Activated CD8-positive, alpha-beta memory T cell treated with anti-CD3 and anti-CD28 coated beads, Interleukin-2, amount 50 U/mL, for 4 hours (primary cell): ENCODE data around the gene GADL1.
A peak's percentile ranks its signal among the peaks of the same experiment; 100 is the strongest.

ENCODE experiments used
- DNase-seq: peaks from one replicate; pipeline ENCODE4 v3.0.0-alpha.2; 2020

Gene GADL1

DNA sequence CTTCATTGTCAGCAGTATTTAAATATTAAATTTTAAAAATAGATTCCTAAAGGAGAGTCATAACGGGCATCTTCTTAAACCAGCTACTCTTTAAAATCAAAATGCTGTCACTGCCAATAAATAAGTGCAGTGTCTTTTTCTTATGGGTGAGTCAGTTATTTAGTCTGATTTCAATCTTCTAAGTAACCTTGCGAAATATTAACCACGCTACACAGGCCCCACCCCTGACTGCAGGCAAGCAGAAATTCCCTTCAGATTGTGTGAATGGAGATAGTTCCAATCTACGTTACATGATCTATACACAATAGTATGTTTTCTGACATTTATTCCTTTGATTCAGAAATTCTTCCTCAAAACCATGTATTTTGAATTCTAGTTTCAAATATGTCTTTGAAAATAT, 141.5 kb downstream of the GADL1 start:
- DNase-seq, result no peak

DNA sequence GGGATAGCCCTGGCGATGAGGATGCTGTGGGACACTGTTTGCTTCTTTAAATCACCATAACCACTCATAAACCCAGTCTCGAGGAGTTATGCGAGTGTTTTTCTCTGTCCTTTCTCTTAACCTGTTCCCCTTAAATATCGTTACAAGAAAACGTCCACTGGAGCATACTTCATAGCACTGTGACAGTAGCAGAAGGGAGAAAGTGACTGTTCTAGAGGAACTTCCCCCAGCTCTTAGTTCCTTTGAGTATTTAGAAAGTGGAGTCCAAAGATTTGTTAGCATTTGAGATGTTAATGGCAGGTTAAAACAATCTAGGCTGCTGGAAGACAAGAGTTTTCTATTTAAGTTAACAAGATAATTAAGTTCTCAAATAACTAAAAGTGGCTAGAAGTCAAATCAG, 142.0 kb downstream of the GADL1 start:
- no peak for DNase-seq

DNA sequence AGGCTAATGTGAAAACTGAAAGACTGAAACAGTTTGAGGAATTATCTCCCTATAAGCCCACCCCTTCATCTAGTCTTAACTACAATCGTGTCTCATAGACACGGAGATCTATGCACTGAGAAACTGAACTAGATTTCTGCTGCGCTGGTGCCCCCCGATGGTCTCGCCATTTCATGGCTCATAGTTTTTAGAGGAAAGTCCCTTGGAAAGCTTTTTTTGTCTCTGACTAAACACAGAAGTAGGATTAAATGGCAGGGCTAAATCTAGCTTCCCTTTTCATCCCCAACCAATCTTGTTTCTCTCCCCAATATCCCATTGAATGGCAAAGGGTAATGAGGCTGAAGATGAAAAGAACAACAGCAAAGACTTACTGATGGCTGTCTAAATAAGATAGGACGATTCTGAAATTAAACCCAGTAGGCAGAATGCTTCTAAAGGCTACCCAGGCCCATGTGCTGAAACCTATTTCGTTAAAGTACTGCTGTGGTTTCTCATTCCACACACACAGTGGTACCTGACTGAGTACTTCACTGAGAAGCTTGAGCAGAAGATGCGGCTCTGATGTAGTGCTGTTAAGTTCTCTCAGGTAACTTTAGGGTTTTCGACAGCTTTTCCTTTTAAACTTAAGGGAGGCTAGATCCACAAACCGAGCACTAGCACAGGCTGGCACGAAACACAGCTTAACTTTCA, 142.7 kb downstream of the GADL1 start:
- peak; percentile 72 for DNase-seq

DNA sequence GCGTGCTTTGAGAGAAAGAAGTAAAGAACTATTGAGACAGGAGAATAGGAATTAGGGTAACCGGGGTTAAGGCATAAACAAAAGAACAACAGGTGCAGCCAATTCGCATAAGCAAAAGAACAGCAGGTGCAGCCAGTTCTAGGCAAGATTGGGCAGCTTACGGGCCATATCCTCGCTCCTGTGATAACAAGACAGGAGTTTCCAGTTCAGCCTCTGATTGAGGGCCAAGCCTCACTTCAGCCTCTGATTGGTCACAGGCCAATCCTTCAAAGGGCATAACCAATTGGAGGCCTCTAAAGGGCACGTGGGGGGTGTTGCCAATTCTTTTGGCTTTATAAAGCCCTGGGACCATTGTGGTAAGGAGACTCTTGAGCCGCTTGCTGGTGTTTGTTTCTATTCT, 143.5 kb downstream of the GADL1 start:
- DNase-seq, result no peak

DNA sequence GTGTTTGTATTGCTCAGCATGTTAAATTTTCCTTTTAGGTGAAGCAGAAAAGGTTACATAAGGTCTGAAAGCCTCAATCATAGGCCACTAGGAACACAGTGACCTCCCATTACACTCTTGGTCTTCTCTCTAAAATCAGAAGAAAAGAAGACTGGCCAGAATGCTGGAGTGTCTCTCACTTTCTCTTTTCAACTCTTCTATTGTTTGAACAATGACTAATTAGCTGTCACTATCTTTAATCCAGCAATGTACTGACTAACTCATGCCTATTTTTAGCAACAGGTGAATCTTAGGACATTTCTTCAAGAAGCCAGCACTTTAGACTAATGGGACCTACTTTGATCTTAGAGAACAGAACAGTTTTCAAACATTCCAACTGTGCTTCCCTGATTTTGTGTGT, 145.2 kb downstream of the GADL1 start:
- no peak for DNase-seq

DNA sequence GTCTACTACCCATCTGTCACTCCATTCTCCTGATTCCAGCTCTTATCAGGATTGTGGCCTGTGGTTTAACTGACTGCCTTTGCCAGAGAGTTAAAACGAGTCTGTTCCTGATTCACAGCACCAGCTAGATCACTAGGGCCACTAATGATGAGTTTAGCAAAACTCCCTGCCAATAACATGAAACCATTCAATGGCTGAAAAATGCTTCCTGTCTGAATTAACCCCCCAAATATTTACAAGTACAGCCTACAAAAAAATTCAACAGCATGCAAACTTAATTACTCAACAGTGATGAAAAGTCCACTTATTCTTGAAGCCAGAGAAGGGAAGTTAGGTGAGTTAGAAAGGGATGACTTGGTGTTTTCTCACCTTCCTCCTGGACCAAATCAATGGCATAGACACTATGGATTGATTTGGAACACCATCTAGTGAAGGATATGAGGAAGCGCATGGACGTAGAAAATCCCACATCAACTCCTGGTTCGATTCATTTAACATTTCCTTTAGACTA, 146.6 kb downstream of the GADL1 start:
- no peak for DNase-seq

DNA sequence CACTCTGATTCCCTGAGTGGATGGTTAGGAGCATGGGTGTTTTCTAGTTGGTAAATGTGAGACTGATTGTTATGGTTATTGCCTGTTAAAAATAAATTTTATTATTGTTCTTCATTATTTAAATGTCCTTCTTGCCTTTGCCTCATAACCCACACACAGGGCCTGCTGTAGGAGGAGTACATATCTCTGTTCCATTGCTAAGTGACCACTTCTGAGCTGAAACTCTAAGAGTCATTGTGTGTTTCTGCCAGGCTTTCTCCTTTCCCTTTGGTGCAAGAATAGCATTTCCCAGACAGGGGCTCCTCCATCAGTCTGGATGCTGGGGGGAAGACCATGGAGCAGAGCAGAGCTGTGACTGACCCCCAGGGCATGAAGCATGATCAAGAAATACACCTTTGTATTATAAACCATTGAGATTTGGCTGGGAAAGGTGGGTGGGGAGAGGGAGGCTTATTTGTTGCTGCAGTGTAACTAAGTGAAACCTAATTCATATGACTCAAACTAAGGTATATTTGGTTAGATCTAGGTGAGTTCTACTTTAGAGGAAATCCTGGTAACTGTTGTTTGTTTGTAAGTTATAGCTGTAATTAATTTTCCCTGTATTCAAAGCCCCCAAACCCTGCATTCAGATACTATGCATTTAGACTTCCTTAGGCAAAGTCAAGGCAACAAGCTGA, 150.7 kb downstream of the GADL1 start:
- no peak for DNase-seq

DNA sequence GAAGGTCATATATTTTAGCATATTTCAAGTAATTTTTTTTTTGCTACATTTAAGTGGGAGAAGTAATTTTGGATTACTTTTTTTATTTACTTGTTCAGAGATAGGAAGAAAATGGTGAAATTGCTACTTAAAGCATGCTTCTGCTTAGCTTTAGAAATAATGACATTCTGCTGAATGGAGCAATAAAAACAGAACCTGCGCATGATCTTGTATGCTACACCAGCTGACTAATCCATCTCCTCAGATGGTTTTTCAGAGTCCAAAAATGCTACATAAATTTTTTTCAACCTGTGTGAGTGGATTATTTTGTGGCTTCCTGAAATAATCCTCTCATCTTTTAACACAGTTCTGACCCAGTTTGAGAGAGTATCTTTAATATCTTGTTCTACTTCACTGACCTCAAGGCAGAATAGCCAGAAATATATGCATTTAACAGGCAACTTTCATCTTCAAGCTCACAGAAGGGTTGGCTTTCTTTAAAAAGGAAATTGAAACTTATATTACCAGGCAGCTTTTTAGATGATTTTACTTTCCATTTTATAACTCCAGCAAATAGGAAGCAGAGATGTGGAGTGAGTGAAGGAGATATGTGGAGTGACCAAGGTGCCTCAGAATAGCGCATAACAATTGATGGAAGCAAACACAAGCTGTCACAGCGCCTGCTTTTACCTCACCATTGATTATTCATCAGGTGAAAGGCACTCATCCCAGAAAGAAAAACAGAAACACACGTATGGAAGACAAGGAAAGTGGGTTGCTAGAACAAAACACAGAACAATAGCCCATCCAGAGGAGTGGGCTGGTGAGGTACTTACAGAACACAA, 151.5 kb downstream of the GADL1 start:
- DNase-seq, result no peak

DNA sequence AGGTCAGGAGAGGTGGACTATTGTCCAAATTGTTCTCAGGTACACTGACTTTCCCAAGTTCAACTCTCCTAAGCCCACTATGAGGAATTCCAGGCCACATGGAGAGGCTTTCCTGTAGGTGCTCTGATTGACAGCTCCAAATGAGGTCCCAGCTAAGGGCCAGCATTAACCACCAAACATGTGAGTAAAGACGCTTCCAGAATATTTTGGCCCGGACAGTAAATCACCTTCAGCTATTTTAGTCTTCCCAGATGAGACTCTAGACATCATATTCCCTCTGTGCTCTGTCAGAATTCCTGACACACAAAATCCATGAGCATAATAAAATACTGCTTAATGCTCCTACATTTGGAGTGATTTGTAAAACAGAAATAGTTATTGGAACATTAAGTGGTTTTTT, 152.6 kb downstream of the GADL1 start:
- DNase-seq, result no peak

DNA sequence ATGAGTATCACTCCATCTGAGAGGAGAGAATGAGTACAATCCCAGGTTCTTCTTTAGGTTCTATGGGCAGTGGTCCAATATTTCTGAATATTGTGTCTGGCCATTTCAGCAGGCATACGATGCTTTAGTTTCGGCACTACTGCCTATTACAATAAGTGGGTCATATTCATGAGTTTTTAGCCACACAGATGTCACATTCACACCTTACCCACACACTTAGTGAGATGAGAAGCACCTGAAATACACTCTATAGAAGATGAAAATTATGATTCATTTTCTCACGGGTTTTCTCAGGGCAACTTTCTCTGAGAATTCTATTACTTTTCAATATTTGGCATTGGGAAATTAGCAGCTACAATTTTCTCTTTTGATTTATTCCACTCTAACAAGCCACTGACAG, 155.9 kb downstream of the GADL1 start:
- DNase-seq, result no peak

DNA sequence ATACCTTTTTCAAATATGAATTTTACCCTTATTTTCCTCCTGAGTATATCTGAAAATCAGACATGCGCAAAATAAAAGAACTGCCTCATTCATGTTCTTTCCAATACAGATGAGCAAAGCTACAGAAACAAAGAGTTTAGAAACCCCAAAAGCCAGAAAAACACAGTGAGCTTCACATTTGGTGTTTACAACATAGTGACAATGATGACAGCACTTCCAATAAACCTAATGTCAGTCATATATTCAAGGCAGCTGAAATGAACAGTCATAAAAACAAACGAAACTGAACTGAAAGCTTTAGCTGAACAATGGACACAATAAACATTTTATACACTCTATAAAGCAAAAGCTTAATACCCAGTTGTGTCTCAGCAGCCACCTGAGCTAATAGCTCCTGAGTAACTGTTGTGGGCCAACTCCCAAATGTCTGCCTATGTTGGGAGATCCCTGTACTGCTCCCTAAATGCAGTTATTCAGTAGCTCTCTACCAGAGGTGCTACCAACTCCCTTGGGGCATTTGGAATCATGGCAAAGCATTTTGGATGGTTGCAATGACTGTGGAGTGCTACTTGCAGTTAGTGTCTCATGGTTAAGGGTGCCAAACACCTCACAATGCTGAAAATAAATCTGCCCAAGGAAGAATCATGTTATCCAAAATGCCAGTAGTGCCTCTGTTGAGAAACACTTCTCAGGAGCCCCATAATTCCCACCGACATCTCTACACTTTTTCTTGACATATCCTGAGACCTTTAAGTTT, 156.5 kb downstream of the GADL1 start:
- no peak for DNase-seq

DNA sequence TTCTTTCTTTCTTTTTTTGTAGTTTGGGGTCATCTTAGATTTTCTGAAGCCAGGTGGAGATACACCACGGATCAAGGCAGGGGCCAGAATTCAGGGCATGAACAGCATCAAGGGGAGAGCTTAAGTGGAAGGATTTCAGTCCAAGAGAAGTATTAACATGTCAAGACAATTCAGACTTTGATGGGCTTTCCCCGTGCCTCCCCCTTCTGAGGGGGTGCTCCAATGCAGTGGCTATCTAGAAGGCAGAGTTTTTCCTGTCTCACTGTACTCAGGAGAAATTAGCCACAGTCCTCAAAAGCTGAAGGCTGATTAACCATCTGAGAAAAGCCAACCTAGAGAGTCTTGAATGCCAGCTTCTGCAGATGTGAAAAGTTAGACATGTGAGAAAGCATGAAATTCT, 160.8 kb downstream of the GADL1 start:
- no peak for DNase-seq

DNA sequence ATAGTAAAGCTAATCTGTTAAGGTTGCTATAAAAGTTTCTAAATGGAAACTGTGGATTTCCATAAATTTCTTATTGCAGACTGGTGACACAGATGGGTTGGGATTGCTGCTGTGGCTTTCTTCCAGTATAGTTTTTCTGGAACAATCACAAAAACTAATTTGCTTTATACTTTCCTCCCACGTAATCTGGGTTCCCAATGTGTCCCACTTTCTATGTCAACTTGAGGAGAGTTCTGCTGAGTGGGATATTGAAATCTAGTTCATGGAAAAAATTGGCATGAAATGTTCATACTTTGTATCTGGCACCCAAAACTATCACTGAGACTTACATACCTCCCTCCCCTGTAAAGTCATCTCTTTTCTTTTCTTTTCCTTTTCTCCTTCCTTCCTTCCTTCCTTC, 161.3 kb downstream of the GADL1 start:
- no peak for DNase-seq

DNA sequence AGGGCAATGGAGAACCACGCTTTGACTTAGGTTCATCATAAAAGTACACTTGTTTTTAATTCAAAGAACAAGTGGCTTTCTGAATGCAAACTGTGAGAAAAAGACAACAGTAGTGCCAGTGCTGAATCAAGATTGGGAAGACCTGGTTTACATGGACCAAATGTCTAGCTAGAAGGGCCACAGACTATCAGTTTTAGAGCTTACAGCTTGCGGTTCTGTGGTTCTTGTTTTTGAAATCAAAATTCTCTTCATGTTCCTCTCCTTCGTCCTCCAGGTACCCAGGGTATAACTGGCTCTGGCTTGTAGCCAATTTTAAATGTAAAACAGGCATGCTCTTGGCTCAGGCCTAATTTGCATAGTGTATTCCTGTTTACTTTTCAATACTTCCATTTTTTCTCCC, 163.5 kb downstream of the GADL1 start:
- DNase-seq, result no peak

DNA sequence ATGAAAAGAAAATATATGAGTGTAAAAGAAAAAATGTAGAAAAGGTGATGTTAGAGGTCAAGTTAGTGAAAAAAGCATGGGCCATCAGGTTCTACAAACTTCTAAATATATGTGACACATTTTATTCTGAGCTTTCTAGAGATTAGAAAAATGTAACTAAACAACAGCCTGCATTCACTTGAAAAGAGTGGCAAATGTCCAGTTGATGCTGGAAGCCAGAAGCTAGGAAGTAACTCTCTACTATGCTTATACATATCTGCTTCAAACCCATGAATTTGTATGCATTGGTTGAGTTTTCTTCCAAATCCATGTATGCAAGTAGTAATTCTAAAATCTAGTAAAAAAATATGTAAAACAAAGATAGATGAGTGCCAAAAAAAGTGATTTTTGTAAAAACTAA, 164.5 kb downstream of the GADL1 start:
- DNase-seq, result no peak

DNA sequence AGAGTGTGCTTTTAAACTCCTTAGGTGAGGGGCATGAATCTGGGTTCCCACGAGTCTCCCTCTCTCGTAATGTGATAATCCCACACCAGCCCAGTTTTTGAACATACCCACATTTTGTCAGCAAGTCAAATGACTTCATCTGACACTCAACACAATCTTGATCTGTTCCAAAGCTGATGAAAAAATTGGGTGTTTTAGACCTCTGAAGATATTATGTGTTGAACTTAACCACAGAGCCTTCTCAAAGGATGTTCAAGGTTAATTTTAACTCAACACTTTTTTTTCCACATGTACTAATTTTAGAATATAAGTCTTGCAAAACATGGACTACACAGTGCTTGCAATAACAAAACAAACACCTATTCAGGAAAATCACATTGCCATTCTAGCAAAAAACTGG, 164.9 kb downstream of the GADL1 start:
- DNase-seq, result no peak

DNA sequence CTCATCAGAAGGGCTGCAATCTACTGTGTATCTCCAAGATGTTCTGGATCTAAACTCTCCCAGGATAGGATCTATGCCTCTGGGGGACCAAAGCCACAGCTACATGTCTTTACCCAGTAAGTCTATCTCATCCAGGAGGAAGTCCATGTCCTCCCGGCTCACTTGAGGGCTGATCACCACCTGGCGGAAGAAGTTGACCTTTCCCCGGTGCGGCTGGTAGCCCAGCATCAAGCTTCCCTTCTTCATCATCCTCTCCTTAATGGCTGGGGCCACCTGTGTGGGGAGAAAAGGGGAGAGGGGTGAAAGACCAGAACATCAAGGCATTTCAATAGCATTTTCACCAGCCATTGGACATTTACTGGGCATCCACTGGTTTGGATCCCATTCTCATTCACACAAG, 166.3 kb downstream of the GADL1 start:
- no peak for DNase-seq

DNA sequence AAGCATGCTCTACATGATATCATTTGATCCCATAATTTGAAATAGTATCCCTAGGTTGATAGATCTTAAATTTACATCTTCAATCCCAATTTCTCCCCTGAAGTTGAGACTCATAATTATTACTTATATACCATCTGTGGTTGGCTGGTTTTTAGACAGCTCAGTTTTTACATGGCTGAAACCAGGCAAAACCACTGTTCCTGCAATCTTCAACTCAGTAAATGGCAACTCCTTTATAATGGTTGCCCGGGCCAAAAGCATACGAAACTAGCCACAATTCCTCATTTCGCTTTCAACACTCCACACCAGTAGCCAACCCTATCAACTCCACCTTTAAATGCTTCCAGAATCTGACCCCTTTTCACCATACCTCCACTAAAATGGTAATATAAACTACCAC, 169.6 kb downstream of the GADL1 start:
- DNase-seq, result no peak

DNA sequence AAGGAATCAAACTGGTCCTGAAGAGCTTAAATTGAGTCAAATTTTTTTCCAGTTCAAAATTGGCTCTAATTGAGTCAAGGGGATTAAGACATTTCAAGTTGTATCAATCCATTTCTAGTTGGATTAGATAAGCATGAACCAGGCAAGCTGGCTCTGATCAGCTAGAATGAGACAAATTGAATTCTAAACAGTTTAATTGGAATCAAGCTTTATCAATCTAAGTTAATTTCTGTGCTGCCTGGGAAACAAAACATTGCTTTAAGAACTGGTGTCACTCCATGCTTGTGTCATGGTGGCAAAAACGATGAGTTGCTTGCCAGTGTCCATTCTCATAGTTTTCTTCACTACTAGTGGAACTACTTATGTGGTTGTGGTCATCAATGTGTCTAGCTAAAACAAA, 171.2 kb downstream of the GADL1 start:
- no peak for DNase-seq

DNA sequence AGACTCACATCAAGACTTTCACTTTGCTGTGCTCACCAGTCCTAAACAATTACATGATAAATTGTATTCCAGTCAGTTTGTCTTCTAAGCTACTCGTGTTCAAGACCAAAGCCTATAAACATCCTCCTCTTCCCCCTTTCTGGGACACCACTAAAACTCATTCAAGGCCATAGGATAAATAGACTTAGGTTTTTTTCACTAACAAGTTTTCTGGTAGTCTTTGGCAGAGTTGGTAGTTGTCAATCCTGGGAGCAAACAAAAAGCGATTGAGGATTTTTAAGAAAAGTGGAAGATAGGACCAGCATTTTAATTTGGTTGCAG, 173.2 kb downstream of the GADL1 start:
- DNase-seq, result no peak

DNA sequence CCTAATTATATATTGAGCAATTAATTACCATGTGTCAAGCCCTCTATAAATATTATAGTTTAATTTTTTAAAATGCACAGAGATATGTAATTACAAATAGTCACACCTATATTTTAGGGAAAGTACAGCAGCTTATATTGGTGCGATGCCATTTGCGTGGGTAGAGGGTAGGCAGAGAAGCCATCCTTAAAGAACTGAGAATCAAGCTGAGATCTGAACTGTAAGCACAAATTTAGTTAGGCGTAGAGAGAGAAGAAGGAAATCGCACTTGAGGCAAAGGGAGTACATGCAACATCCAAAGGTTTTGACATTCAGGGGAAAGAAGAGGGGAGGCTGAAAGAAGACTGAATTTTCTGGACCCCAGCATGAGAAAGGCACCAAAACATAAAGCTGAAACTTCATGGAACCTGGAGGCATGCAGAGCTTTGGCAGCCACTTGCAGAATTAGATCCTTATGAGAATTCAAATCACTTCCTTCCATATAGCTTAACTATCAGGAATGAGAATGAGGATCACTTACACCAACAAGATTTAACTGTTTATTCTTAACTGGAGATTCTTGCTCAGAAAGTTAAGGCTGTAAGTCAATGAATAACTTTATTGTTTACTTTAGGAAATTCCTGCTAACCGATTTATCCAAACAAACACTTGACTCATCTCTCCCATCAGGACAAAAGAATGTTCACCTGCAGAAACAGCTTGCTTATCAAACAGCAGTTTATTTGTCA, 173.7 kb downstream of the GADL1 start:
- DNase-seq, result no peak

DNA sequence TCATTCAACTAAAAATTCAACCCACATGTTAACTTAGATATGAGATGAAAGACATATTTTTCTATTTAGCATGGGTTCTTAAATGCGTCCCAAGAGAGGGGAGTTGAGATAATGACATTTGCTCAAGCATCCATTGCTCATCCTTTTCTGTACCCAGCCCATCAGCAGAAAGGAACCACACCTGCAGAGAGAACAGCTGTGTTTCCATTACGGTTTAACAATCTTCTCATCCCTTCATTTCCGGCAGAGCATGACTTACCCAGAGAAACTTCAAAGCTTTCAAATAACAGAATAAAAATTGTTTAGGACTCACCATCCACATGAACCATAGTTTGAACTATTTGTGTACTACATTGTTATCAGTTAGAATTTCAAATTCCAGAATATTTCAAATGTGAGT, 174.9 kb downstream of the GADL1 start:
- DNase-seq, result no peak
